ENCODE data around the gene CEL. TPM values are rescaled to one million over a fixed set of nuclear protein-coding genes. Genes with fewer than 3 reads are reported as not detected.

Gene CEL
- total RNA-seq, 4 donors from 2014 or later, result 0.75 TPM; not detected in 3

DNA sequence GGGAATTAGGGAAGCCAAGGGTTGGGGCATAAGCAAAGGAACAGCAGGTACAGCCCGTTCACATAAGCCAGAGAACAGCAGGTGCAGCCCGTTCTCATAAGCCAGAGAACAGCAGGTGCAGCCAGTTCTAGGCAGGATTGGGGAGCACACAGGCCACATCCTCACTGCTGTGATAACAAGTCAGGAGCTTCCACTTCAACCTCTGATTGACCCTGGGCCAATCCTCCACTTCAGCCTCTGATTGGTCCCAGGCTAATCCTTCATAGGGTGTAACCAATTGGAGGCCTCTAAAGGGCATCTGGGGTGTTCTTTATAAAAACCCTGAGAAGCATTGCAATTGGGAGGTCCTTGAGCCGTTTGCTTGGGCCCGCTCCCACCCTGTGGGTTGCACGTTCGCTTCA, 27.5 kb downstream of the CEL start:
- no peak for TF ChIP-seq CTCF (IDR thresholded peaks at IDR 0.05; ENCODE audit: low read depth)

DNA sequence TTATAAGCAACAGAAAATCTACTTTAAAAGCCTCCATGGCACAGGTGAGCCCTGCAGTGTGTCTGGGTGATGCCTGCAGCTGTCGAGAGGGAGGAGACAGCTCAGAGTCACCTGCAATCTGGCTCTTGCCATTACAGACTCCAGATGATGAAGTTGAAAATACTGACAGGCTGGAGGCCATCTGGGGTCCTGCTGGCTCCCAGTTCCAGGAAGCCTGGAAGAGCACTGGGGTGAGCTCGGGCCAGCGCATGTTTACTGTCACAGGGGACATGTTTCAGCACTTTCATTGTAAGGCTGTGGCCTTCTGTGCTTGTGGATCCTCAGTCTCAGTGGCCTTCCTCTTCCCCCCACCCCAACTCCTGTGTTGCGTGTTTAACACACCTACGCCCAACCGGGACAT, 28.4 kb downstream of the CEL start:
- no peak for TF ChIP-seq CTCF (IDR thresholded peaks at IDR 0.05; ENCODE audit: low read depth)

DNA sequence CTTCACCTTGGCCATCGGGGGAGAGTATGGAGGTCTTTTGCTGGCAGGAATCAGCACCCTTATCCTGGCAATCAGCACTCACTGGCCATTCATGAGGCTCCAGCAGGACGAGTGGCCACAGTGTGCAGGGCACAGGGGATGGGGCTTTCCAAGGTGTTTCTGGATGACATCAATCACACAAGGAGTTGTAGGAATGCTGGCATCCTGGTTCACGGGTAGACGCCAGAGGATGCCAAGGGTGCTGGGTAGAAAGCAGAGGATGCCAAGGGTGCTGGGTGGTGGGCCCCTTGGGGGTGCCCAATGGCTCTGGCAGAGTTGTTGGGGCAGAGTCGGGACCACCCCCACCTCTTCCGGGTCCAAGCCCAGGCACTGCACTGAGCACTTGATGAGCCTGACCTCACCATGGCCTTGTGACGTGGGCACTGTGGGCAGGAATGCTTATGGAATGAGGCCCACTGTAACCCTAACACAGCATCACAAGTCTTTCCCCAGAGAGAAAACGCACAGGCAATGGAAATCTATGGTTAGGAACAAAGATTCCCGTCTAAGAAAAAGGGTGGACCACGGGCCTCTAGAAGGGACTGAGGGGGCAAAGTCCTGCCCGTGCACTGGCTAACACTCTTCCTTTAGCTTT, 29.1 kb downstream of the CEL start:
- no peak for TF ChIP-seq CTCF (IDR thresholded peaks at IDR 0.05; ENCODE audit: low read depth)

DNA sequence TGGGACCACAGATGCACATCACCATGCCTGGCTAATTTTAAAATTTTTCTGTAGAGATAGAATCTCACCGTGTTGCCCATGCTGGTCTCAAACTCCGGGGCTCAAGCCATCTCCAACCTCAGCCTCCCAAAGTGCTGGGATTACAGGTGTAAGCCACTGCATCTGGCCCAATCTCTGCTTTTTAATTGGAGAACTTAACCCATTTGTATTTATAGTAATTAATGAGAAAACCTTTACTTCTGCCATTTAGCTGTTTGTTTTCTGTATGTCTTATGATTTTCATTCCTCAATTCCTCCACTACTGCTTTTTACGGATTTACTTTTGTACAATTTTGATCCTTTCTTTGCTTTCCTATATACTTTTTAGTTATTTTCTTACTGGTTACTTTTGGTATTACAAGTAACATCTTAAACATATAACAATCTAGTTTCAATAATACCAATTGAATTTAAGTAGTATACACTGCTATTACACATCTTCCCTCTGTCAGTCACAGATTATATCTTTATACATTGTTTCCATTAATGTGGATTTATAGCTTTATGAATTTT, 33.1 kb downstream of the CEL start:
- no peak for TF ChIP-seq CTCF (IDR thresholded peaks at IDR 0.05; ENCODE audit: low read depth)

DNA sequence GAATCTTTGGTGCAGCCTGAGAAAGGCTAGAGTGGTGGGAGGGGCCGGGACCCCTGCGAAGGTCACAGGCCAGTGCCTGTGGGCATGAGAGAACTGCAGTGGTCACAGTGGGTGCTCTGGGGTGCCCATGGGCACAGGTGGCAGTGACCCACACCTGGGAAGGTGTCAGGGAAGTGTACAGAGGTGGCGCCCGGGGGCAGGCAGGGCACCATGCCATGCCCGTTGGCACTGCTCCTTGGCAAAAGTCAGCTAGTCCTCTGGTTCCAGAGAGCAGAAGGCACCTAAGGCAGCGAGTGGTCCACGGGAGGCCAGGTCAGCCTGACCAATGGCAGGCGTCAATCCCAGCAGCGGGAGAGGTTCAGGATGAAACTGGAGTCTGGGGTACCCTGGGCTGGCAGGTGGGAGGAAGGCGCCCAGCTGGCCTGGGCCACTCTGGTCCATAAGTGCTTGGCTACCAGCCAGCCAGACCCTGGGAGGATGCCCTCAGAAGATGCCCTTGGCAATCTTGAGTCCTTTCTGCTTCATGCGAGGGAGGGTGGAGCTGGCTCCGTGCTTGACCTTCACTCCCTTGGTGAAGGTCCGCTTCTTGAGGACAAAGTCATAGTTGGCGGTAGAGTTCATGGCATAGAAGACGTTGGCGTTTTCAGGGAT, 36.4 kb downstream of the CEL start:
- no peak for TF ChIP-seq CTCF (IDR thresholded peaks at IDR 0.05; ENCODE audit: low read depth)

- TF ChIP-seq CTCF (IDR thresholded peaks at IDR 0.05; ENCODE audit: low read depth), result no peak
Measured at GRCh38 chr9:133098871-133099270, 37.1 kb downstream of the CEL start.

DNA sequence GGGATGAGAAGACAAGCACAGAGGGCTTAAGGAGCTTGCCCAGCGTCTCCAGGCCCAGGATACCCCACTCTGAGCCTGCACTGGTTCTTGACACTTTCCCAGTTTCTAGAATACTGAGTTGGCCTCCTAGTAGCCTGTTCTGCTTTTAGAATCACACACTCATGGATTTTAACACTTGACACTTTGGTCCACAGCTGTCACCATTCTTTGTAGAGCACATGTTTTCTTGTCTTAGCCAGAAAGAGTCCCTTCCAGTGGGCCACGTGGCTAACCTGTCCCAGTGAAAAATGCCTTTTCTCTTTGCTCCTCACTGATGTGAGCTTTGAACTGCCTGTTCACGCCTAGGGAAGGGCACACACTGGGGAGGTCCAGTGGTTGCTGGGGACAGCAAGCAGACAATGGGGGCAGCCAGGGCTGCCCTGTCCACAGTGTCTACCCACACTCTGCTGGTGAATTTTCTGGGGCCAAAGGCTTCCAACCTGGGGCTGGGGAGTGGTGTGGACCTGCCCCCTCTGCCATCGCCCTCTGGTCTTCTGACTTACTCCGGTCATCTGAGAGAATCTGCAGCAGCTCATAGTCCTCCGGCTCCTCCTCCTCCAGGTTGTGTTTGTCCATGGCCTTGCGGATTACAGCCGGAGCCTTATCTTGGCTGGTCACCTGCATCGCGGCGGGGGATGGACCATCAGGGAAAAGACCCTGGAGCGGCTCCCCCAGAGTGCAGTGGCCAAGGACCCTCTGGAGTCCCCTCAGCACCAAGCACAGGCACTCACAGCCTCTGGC, 38.1 kb downstream of the CEL start:
- no peak for TF ChIP-seq CTCF (IDR thresholded peaks at IDR 0.05; ENCODE audit: low read depth)
